GDM1 (cell line): Measurements from ENCODE around the gene SERPINF2.
"Not testable (repeated sequence)": the region's sequence is repeated elsewhere in the genome, so short reads cannot be mapped to it uniquely, and the experiment has no call there.

Experiments used
- DNase-seq: peaks from one replicate; lab custom pipeline; 2025; lab: John Stamatoyannopoulos, UW

Gene SERPINF2

DNA sequence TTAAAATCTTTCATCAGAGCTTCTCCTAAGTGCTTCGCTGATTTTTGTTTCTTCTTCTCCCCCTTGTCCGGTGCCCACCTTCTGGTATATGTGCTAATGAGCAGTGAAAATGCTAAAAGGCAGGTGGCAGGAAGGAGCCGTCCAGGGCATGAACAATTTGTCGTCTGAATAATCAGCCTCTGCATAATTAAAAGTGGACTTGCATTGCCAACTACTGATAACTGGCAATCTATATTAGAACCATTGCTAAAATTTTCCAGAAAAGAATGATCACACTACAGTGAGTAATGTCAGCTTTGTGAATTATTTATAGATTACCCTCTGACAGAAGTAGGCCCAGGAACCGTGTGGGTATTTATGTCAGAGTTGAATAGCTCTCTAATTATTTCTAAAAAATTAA is 47.3 kb downstream of the SERPINF2 start:
- DNase-seq: no peak

DNA sequence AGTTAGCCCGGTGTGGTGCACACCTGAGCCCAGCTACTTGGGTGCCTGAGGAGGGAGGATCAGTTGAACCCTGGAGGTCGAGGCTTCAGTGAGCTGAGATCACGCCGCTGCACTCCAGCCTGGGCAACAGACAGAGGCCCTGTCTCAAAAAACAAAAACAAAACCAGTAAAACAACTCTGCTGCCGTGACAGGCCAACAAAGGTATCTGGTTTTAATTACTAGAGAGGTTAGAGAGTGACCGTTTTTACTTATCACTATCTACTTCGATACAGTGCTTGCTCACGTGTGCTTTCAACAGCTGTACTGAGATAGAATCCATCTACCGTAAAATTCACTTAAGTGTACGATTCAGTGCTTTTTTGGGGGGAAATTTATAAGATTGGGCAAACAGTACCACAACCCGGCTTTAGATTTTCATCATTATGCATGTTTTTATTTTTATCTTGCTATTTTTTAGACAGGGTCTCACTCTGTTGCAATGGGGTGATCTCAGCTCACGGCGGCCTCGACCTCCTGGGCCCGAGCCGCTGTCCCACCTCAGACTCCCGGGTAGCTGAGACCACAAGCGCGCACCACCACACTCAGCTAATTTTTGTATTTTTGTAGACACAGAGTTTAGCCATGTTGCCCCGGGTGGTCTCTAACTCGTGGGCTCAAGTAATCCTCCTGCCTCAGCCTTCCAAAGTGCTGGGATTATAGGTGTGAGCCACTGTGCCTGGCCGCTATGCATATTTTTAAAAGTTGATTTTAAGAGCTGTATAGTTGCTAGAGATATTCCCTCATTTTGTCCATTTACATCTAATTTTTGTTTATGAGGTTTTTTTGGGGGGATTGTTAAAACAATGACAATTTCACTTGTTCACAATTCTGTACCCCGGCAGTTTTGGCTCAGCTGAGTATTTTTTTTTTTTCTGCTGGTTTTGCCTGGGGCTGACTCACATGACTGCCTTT is 50.1 kb downstream of the SERPINF2 start:
- no peak for DNase-seq

DNA sequence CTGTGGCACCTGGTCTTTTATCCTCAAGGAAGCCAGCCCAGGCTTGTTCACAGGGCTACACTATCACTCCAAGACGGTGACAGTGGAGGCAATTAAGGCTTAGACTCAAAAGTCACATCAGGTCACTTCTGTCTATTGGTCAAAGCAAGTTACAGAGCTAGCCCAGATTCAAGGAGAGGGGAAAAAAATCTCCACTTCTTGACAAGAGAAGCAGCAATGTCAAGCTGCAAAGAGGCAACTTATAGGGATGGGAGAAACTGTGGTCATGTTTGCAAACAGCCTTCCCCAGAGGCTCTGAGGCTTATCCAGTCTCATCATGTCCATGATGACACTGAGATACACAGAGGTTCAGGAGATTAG is 50.8 kb downstream of the SERPINF2 start:
- no peak for DNase-seq

DNA sequence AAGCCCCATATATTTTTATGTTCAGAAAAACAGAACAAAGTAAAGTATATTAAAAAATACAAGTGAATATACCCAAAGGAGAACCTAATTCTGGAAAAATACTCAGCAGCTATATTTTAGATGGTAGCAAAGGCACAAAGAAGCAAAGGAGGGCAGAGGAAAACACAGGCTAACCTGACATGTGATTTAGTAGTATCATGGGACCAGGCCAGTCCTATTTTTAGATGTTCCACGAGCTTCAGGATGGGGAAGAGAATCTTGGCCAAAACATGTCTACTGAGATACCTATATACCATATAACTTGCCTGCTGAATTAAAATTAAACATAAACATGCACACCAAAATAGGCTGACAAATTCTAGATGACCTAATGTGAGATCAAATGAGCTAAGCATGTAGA is 54.1 kb downstream of the SERPINF2 start:
- DNase-seq: no peak

DNA sequence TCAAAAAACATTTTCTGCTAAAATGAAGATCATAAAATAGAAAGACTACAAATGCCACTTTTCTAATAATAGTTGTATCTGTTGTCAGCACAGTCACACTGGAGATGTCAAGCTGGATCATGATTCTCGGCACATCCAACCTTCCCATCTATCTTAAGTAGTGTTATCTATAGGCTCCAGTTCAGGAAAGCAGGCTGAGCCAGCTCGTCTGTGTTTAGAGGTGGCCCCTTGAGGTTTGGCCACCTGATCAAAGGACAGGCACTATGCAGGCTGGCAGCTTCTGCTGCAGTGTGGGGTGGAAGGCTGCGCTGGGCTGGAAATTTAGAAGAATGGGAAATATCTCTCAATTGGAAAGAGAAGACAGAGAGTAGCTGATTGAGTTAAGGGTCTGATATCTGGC is 54.7 kb downstream of the SERPINF2 start:
- DNase-seq: no peak

DNA sequence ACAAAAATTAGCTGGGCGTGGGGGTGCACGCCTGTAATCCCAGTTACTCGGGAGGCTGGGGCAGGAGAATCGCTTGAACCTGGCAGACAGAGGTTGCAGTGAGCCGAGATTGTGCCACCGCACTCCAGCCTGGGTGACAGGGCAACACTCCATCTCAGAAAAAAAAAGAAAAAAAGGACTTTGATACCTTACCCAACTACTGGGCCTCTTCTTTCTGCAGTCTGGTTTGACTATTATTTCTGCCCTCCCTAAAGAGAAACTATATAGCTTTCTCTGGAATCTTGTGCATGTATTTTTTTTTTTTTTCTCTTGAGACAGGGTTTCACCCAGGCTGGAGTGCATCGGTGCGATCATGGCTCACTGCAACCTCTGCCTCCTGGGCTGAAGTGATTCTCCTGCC is 55.2 kb downstream of the SERPINF2 start:
- DNase-seq: not testable (repeated sequence)

DNA sequence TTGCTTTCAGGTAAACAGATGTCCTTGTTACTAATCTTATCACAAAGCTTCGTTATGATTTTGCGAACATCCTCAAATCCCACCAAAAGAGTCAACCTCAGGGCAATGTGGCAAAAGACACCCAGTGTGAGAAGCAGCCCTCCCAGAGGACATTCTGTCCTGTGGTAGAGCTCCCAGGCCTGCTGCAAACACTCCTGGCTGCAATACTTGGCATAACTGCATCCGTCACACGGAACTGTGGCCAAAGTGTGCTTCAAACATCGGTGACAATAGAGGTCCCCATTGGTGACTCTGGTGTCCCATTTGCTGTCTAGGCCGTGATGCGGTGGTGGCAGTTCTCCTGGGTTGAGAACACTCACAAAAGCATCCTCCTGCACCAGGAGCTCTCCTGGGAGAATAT is 57.6 kb downstream of the SERPINF2 start:
- DNase-seq: no peak

DNA sequence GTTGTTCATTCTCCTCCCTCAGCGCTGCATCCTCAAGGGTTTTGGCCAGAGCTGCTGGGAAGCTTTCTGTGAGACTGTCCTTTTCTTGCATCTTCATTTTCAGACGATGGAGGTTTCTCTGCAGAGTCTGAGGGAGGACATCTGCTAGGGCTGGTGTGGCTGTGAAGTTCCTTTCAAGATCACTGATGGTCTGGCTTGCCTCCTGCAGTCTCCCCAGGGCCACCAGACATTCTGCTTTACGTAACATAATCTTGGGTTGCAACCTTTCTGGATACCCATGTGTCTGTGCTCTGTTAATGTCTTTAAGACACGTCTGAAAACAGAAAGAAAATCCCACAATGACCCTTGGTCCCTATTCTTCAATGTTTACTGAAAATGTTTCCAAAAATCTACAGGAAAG is 58.0 kb downstream of the SERPINF2 start:
- no peak for DNase-seq

DNA sequence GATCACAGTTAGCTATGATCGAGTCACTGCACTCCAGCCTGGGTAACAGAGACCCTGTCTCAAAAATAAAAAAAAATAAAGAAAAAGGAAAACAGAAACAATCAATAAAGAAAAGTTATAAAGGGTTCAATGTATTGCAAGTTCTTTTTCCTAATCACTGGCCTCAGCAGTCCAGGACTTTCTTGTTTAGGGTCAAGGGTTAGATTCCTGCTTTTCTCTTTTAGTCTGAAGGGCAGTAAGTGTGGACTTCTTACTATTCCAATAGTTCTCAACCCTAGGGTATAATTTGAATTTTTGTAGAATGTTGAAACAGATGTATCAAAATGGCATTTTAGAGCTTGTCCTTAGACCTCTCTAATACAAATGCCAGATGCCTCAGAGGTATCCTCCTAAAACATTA is 59.8 kb downstream of the SERPINF2 start:
- DNase-seq: no peak

DNA sequence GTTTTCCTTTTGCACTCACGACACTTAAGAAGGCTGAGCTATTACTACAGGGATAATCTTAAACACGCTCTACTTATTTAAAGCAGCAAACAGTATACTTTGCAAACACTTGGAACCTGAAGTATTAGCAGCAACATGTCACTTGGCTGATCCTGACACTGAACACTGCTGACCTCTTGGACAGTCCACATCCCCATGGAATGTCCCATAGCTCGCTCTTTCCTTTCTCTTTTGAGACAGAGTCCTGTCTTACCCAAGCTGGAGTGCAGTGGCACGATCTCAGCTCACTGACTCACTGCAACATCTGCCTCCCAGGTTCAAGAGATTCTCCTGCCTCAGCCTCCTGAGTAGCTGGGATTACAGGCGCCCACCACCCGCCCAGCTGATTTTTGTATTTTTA is 60.6 kb downstream of the SERPINF2 start:
- DNase-seq: no peak
